SW 1271 (cell line): ENCODE measurements around the gene ARHGAP42.

Experiments
- DNase-seq, 2 experiments: peaks; one replicate each; lab custom pipeline; 2025; lab: John Stamatoyannopoulos, UW

ARHGAP42 gene

GRCh38 chr11:100759856-100760255 is 72.8 kb downstream of the ARHGAP42 start:
- no peak for DNase-seq

DNA sequence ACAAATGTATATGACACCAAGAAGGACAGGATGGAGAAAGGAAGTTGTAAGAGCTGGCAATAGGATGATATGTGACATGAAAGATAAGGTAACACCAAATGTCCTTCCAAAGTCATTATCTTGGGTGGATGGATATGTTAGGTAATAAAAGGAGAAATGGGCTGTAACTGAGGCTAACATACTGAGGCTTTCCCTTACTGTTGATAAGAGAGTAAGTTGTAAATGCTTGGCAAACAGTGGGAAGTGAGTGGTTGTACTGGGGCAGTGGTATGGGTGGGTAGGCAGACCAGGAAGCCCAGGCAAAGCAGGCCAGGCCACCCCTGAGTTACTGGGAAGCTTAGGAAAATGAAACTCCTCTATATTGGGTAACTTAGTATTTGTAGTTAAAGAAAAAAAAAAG is 73.7 kb downstream of the ARHGAP42 start:
- DNase-seq, result no peak

DNA sequence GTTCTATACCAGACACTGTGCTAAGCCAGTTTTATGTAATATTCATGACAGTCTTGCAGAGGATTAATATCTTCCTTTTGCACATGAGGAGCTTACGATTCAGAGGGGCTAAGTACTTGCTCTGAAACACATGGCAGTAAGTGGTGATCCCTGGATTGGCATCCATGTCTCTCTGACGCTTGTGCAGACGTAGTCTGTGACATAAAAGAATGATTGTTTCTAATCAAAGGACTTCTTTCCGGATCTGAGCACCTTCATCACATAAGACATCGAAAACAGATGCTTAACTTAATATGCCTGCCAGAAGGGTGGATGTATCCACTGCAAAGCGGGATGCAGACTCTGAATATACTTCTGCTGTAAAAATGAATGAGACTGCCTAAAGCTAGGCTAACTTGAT is 74.8 kb downstream of the ARHGAP42 start:
- DNase-seq, result no peak

GRCh38 chr11:100766764-100767163 is 79.7 kb downstream of the ARHGAP42 start:
- DNase-seq, result no peak

DNA sequence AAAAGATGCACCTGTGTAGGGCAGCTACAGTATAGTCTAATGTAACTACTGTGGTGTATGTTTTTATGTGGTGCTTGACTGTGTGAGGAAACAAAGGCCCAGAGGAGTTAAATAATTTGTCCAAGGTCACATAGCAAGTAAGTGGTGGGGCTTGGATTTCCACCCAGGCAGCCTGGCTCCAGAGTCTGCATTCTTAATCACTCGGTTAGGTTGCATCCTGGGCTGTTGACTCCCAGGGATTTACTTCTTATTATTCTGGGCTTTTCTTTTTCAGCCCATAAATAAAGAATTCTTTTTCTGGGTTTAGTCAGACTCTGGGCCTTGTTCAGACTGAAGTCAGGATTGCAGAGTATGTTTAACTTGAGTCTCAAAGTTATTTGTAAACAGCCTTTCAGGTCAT is 82.1 kb downstream of the ARHGAP42 start:
- DNase-seq, result no peak

- DNase-seq, result no peak
Observed at GRCh38 chr11:100769617-100770016, 82.5 kb downstream of the ARHGAP42 start.

GRCh38 chr11:100774132-100774531 is 87.0 kb downstream of the ARHGAP42 start:
- no peak for DNase-seq

DNA sequence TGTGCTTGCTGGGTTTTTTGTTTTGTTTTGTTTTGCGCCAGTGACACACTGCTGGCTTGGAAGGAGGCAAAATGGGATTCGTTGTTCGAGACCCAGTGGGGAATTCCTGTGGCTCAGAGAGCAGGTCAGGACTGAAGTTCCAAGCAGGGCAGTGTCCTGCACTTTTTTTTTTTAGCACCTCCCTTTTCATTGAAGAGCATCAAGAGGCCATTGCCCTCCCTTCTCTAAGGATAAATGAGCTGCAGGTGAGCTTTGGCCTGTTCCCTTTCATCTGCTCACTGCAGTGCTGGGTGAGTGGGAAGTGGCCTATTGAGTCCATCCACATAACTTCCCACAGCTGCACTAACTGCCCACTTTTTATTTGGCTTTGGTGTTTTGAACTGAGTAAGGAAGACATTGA is 87.8 kb downstream of the ARHGAP42 start:
- DNase-seq, result no peak

GRCh38 chr11:100776212-100776896 is 89.3 kb downstream of the ARHGAP42 start:
- DNase-seq, result no peak

DNA sequence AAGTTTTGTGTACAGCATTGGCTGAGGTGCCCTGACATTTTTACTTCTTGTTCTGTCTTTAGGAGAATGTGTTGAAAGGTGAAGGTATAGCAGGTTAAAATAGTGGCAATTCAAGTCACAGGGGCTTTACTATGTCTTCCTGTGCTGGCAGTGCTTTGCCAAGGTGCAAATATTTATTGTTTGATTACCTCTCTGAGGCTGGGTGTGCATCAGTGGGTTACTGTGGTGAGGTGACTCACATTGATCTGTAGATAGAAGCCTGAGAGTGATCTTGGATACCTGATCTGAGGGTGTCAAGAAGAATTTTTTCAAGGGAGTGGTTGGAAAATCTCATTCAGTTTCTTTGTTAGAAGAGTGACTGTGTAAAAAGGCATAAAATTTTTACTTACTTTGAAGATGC is 90.0 kb downstream of the ARHGAP42 start:
- DNase-seq, result no peak

DNA sequence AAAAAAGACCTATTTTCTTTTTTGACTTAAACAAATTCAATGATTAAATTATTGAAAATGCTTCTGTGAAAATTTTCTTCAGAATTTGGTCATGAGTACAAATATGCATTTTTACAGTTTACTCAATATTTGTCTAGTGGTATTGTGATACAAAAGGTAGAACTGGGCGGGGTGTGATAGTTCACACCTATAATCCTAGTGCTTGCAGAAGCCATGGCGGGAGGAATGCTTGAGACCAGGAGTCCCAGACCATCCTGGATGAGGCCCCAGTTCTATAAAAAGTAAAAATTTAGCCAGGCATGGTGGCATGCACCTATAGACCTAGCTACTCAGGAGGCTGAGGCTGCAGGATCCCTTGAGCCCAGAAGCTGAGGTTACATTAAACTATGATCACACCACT is 90.6 kb downstream of the ARHGAP42 start:
- DNase-seq, result no peak

- no peak for DNase-seq
Observed at GRCh38 chr11:100778166-100778785, 91.2 kb downstream of the ARHGAP42 start.

DNA sequence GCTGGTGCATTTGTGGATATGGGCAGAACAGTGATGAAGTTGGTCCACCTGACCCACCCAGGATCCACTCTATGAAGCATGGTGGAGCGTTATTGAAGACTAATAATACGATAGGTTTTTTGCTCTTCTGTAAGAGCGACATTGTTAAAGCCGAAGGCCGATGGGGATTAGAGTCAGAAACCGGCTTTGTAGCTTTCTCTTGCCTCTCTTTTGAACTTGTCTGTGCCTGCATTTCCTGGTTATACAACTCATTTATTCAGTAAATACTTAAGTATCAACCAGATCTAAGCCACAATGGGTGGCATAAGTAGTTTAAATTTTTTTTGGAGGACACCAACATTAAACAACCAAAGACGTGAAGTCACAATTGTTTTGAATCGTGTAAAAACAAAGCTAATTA is 93.4 kb downstream of the ARHGAP42 start:
- no peak for DNase-seq

DNA sequence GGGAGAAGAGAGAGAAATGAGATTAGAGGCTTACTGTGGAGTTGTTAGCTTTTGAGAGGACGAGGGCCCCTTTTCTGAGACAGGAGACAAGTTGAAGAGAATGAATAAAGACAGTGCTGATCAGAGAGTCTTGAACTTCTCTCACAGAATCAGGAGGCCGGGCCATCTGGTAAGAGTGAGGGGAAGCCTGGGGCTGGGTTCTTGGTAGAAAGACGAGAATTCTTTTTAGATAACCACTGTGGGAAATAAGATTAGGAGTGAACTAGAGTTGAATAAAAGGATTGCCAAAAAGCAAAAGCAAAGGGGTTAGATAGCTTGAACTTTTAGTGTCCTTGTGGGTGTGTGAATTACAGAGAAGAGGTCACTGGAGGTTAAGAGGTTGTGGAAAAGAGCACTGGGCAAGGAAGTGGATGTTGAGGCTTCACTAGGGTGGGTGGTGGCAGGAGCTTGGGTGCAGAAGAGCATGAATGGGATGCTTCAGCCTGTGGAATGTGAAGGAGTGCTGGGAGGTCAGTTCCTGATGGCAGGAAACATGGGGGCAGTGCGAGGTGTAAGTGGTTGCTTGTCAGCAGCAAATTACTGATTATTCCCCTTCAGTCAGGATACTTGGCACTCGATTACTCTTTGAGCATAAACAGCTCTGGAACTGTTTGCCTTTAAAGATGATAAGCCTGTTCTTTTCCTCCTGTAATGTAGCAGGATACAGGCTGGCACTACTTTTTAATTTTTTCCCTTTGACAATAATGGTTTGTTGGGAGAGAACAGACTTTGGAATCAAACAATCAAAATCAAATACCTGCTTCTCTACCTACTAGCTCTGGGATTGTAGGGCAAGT is 98.3 kb downstream of the ARHGAP42 start:
- no peak for DNase-seq

DNA sequence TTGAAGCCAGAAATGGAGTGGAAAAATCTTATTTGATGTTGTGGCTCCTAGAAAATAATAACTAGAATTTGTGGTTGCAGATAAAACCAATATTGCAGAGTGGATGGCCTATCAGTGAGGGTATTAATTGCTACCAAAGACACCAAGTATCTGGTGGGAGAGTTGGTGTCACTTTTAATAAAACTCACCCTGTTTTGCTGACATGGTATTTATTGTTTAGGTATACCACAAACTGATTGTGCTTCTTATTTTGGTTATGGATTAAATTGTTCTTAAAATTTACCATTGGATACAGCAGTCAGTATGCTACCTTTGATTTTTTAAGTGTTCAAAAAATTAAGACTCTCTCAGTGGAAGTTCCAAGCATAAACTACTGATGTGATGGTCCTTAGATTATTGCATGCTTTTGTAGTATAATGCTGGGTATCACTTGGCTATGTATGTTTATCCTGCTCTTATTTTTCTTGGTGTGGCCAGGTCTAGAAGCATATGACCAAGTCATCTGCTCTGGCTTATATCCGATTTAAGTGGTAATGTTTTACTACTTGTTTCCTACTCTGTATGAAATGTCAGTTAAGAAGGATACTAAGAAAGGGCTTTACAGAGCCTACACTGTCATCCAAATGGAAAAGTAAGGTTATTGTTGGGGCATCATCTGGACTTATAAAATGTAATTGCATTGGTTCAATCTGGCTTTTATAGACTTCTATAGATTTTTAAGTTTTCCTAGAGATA is 101.6 kb downstream of the ARHGAP42 start:
- no peak for DNase-seq

DNA sequence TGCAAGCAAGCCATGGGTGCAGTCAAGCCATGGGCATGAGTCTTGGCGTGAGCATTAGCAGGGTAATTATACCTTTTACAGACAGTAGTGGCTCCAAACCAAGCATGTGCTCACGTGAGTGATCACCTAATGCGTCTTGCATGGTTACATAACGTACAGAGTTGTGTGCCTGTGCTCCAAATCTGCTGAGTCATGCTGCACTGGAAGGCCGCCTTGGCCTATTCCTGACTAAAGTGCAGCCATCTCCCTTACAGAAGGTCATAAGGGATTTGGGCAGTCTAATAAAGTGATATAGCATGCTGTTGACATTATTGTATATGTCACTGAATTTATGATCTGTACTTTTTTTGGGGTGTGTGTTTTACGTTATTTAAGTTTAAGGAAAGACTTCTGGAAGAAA is 102.4 kb downstream of the ARHGAP42 start:
- no peak for DNase-seq

DNA sequence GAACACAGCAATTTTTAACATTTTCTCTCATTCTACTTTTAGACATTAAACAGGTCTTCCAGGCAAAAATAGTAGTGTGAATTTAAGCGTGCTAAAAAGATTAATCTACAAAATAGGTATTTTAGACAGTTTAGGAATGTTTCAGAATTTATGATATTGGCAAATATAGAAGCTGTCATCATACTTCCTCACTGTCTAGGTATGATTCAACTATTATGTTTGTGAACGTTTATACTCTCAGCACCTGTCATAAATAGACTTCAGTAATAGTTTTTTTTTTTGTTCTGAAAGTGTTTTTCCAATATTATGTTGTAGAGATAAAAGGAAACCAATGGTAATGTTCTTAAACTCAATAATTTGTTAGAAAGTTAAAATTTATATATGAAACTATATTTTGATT is 103.0 kb downstream of the ARHGAP42 start:
- DNase-seq, result no peak

DNA sequence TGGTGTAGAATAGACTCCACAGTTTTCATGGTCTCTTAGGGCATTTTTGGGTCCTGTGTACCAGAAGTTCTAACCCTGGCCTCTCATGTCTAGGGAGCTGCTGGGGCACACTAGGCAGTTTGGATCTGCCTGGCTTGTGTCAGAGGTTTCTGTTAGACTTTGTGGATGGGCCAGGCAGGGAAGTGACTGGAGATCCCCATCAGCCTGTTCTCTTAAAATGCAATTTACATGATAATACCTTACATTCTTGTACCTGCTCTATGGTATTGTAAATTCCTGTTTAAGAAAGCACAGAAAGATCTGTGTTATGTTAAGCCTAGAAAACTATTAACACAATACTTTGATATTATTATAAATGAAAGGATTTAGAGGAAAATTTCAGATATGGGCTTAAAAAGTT is 104.0 kb downstream of the ARHGAP42 start:
- DNase-seq, result no peak

GRCh38 chr11:100791860-100792259 is 104.8 kb downstream of the ARHGAP42 start:
- DNase-seq, result peak in 1 of 2 experiments; percentile 37

DNA sequence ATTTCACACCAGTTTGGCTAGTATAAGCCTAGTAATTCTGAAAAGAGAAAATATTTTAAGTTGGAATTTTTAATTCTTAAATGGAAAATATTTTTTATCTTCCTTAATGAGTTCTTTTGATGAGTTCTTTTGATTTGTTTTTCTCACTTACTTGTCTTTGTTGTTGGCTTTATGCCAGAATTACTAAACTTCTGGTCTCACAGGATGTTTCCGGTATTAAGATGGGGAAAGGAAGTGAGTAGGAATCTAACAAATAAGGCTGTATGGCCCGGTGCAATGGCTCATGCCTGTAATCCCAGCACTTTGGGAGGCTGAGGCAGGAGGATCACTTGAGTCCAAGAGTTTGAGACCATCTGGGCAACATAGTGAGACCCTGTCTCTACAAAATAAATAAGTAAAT is 106.4 kb downstream of the ARHGAP42 start:
- no peak for DNase-seq

- DNase-seq, result no peak
Observed at GRCh38 chr11:100794446-100794845, 107.4 kb downstream of the ARHGAP42 start.

GRCh38 chr11:100799445-100799844 is 112.4 kb downstream of the ARHGAP42 start:
- no peak for DNase-seq
